NCI-H2107 treated with DMSO at 0.1 percent for 48 hours (cell line): Measurements from ENCODE around the gene NOL7.

Source experiments
- DNase-seq: peaks from one replicate; lab custom pipeline; 2025; ENCODE audit not compliant: unreplicated experiment; lab: John Stamatoyannopoulos, UW

The NOL7 gene

GRCh38 chr6:13593720-13594119 lies 21.4 kb upstream of the NOL7 start:
- DNase-seq = no peak

GRCh38 chr6:13597073-13597472 lies 18.1 kb upstream of the NOL7 start:
- DNase-seq = no peak

DNA sequence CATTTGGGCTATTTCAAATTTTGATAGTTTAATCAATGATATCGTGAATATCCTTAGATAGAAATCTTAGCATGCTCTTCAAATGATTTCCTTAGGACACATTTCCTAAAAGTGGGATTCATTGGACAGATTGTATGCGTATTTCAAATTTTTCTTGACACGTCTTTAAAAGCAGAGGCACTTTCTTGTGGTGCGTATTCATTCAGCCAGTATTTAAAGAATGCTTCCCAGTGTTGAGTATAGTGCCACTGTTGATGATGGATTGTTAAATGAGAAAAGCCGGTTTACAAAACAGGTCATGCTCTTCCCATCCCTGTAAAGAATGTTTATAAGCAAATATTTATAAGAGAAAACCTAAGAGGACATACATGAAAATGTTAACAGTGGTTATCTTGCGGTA lies 15.1 kb upstream of the NOL7 start:
- DNase-seq = no peak

DNA sequence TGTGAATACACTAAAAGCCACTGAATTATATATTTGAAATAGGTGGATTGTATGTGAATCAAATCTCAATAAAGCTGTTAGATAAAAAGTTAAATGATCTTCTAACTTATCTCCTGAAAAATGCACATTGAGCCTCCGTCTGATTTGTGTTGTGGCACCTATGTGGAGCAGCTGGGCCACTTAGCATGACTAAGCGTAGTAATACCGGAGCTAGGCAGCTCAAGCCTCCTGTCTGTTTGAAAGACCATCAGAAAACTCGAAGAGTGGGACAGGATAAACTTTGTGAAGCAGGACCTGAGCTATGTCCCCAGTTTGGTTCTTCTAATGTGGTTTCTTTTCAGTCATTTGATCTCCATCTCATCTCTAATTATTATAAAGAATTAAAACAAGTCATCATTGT lies 11.0 kb upstream of the NOL7 start:
- no peak for DNase-seq

- no peak for DNase-seq
Measured at GRCh38 chr6:13604546-13605416, 10.4 kb upstream of the NOL7 start.

GRCh38 chr6:13605634-13606033 lies 9.5 kb upstream of the NOL7 start:
- DNase-seq = no peak

DNA sequence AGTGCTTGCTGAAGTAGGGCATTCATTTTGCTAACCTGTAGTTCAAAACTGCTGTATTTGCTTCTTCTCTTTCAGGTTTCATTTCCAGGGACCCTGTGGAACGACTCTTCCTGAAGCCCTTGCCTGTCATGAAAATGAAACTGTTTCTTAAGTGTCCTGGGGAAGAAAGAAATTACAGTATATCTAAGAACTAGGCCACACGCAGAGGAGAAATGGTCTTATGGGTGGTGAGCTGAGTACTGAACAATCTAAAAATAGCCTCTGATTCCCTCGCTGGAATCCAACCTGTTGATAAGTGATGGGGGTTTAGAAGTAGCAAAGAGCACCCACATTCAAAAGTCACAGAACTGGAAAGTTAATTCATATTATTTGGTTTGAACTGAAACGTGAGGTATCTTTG lies 3.4 kb upstream of the NOL7 start:
- no peak for DNase-seq

- DNase-seq = no peak
Measured at GRCh38 chr6:13613029-13613594, 2.0 kb upstream of the NOL7 start.

GRCh38 chr6:13614126-13614925 lies 809 bp upstream of the NOL7 start:
- peak; percentile 44 for DNase-seq

DNA sequence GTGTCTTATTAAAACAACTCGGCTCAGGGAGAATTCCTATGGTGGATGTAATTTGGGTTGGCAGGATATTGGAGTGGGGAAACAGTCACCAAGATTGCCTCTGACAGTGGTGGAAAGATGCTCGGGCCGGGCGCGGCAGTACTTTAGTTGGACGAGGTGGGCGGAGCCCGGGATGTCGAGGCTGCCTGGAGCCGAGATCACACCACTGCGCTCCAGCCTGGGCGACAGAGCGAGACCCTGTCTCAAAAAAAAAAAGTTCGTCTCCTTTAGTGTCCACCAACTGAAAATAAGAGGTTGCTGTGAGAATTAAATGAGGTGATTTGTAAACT lies 621 bp downstream of the NOL7 start:
- DNase-seq = no peak

- no peak for DNase-seq
Measured at GRCh38 chr6:13617066-13617465, 1.9 kb downstream of the NOL7 start.

DNA sequence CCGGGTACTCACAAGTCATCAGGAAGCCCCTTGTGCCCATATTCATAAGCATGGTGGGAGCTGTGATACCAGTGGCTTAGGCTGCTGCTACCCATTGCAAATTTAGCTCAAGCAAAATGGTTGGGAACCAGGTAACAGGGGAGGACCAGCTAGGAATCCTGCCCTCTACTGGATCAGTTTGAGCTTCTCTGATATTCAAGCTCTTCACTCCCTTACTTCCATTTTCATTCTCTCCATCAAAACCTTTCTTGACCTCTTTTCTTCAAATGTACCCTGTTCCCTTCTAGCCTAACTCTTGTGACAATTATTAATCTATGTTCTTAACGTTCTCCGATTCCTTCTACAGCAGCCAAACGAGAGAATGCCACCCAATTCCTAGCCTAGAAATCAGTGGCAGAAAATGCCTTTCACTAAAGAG lies 9.7 kb downstream of the NOL7 start:
- no peak for DNase-seq

GRCh38 chr6:13629459-13630116 lies 14.5 kb downstream of the NOL7 start:
- no peak for DNase-seq

DNA sequence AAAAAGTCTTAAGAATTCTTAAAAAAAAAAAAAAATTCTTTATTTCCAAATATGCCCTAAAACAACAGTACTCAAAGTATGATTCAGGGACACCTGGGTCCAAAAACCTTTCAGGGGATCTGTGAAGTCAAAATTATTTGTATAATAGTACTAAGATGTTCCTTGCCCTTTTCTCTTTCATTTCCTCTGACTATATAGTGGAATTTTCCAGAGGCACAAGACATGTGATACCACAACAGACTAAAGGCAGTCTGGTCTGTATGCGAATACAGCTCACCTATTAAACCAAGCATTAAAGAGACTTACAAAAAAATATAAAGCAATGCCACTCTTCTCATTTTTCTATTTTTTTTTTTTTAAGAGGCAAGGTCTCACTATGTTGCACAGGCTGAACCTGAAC lies 15.4 kb downstream of the NOL7 start:
- no peak for DNase-seq

GRCh38 chr6:13633343-13633742 lies 18.2 kb downstream of the NOL7 start:
- DNase-seq = no peak

- DNase-seq = no peak
Measured at GRCh38 chr6:13635948-13636658, 21.0 kb downstream of the NOL7 start.

DNA sequence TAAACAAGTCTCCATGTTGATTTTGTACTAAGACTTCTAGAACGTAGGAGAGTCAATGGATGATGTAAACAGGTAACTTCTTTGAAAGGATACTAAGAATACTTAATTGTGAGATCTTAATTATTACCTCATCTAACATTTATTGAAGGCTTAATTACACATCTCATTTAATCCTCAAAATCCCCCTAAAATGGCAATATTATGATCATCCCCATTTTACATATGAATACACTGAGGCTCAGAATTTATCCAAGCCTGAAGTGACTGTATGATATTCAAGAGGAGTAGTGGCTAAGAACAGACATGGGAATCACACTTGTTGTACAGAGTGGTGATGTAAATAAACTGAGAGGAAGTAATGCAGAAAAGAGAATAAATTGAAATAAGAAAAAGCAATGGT lies 22.9 kb downstream of the NOL7 start:
- no peak for DNase-seq

DNA sequence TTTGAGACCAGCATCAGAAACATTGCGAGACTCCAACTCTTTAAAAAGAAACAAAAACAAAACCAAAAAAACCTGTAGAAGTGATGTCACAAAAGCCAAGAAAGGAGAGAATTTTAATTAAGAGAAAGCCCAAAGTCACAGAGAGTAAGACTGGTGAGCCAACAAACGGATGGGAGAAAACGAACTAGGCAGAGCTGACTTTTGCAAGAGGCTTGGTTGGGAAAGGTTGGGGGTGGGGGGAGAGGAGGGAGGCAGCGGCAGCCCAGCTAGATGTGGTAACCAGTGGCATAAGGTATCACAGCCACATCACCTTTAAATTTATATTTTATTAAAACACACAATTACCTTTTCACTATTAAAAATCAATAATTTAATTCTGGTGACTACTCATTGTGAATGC lies 23.5 kb downstream of the NOL7 start:
- no peak for DNase-seq

GRCh38 chr6:13641315-13641714 lies 26.2 kb downstream of the NOL7 start:
- no peak for DNase-seq

DNA sequence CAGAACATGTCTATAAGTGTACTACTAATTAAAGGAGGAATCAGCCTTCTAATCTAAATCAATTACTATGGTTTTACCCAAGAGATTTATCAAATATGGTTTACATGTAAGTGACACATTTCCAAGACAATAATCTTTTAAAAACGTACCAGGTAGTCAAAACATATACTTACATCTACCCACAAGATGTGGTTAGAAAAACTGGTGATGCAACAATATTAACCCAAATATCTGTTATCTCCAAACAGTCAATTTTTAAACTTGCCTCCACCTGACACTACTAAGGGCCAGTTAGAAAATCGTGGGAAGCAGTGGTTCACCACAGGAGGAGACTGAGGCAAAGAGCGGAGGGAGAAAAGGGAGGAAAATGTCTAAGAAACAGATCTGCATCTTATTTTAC lies 28.0 kb downstream of the NOL7 start:
- DNase-seq = no peak

- no peak for DNase-seq
Measured at GRCh38 chr6:13648850-13649249, 33.7 kb downstream of the NOL7 start.
